Keratinocyte (primary cell): Measurements from ENCODE around the gene NUP43. TPM values are rescaled to one million over a fixed set of nuclear protein-coding genes. Genes with fewer than 3 reads are reported as not detected.

ENCODE experiments used
- DNase-seq: peaks from one replicate; pipeline ENCODE4 v3.0.0-alpha.2; 2011; ENCODE audit warnings: low read depth, missing footprints, low spot score
- FAIRE-seq: peaks from 2 replicates; lab custom pipeline; 2011; peaks lifted over from hg19 to GRCh38; lab: Jason Lieb, UNC
- H2AFZ ChIP-seq: 2 replicates; pipeline ENCODE4 v1.6.0; 2012; ENCODE audit warnings: low read length, control low read depth, inconsistent platforms; ENCODE audit not compliant: control insufficient read depth
- H3K27ac ChIP-seq: 2 replicates; pipeline ENCODE4 v1.5.1; 2011; ENCODE audit warnings: low read length; ENCODE audit not compliant: control insufficient read depth, insufficient read depth
- H3K27me3 ChIP-seq: 3 replicates; pipeline ENCODE4 v1.6.0; 2011; ENCODE audit warnings: low read length; ENCODE audit not compliant: control insufficient read depth, insufficient read depth; ENCODE audit errors: extremely low read depth
- H3K36me3 ChIP-seq, 2 experiments: 2 replicates in 1 of 2; 3 replicates in 1 of 2; pipeline ENCODE4 v1.5.1; 2011; ENCODE audit warnings: low read length in 2 of 2, mild to moderate bottlenecking in 1 of 2; ENCODE audit not compliant: control insufficient read depth in 2 of 2, insufficient read depth in 2 of 2; ENCODE audit errors: extremely low read depth in 1 of 2
- H3K4me1 ChIP-seq: 3 replicates; pipeline ENCODE4 v1.5.1; 2011; ENCODE audit warnings: low read length; ENCODE audit not compliant: control insufficient read depth, insufficient read depth; ENCODE audit errors: extremely low read depth
- H3K4me2 ChIP-seq: 3 replicates; pipeline ENCODE4 v1.6.0; 2011; ENCODE audit warnings: low read depth, low read length; ENCODE audit not compliant: control insufficient read depth, insufficient read depth; ENCODE audit errors: extremely low read depth
- H3K4me3 ChIP-seq, 3 experiments: fragments of 200-600 bp in 1 of 3; sonication (generic) in 1 of 3; 2 replicates in 2 of 3; 3 replicates in 1 of 3; pipeline ENCODE4 v1.5.1; 2011 to 2016; ENCODE audit warnings: low read length in 3 of 3, mild to moderate bottlenecking in 3 of 3, control low read depth in 2 of 3, inconsistent platforms in 1 of 3, low read depth in 1 of 3, mixed read lengths in 1 of 3, mixed run types in 1 of 3, moderate library complexity in 1 of 3; ENCODE audit not compliant: control insufficient read depth in 2 of 3, insufficient read depth in 2 of 3; ENCODE audit errors: extremely low read depth in 1 of 3
- H3K79me2 ChIP-seq: 2 replicates; pipeline ENCODE4 v1.6.0; 2012; ENCODE audit warnings: low read length; ENCODE audit not compliant: control insufficient read depth, insufficient read depth
- H3K9ac ChIP-seq: 3 replicates; pipeline ENCODE4 v1.6.0; 2011; ENCODE audit warnings: low read length; ENCODE audit not compliant: control insufficient read depth, insufficient read depth; ENCODE audit errors: extremely low read depth
- H3K9me1 ChIP-seq: 3 replicates; pipeline ENCODE4 v1.6.0; 2011; ENCODE audit warnings: low read length; ENCODE audit not compliant: control insufficient read depth, insufficient read depth; ENCODE audit errors: extremely low read depth
- H3K9me3 ChIP-seq: 2 replicates; pipeline ENCODE4 v1.5.1; 2012; ENCODE audit warnings: low read depth, low read length; ENCODE audit not compliant: control insufficient read depth
- H4K20me1 ChIP-seq: 3 replicates; pipeline ENCODE4 v1.6.0; 2011; ENCODE audit warnings: low read length; ENCODE audit not compliant: control insufficient read depth, insufficient read depth; ENCODE audit errors: extremely low read depth
- EZH2 ChIP-seq: IDR thresholded peaks from one replicate; pipeline ENCODE4 v1.6.1; 2012; ENCODE audit warnings: inconsistent platforms, mild to moderate bottlenecking, low read length, moderate library complexity
- dilution Hi-C: fragments of 300-500 bp; cut with MboI; formaldehyde crosslinking; loops from one replicate; pipeline ENCODE4 v1.7.0; 2020; ENCODE audit warnings: low sequenced_read_pairs; ENCODE audit not compliant: extremely low pct_ligation_motif_present
- polyA plus RNA-seq, 5 experiments: library from polyadenylated mRNA; depleted of rRNA in 3 of 5; stranded (reverse) in 3 of 5; stranded (forward) in 1 of 5; unstranded in 1 of 5; fragments of >200 nt; gene quantifications; 1 replicate in 1 of 5; 2 replicates in 3 of 5; 3 replicates in 1 of 5; pipeline versions ENCODE4 v1.2.1 to v1.2.3, GENCODE V29; 2011 to 2012; ENCODE audit warnings: missing spikeins in 2 of 5, low read depth in 1 of 5, low replicate concordance in 1 of 5
- TF ChIP-seq, protein P1 (sequence below), 3 experiments: IDR thresholded peaks in 1 of 3; conservative IDR thresholded peaks in 1 of 3; optimal IDR thresholded peaks in 1 of 3; 2 replicates in 2 of 3; 3 replicates in 1 of 3; pipeline versions ENCODE3 to v1.5.1; 2011; ENCODE audit warnings: low read length in 3 of 3, mild to moderate bottlenecking in 3 of 3, moderate library complexity in 2 of 3, control low read depth in 1 of 3, inconsistent platforms in 1 of 3; ENCODE audit not compliant: insufficient read depth in 2 of 3; ENCODE audit errors: extremely low read depth in 1 of 3

NUP43 gene
- polyA plus RNA-seq, 1 donor (not counting 4 experiments of a cell fraction or from before 2014, with no cell fraction given), result 33.8 TPM

- H3K4me1 ChIP-seq, result no peaks in the 10 kb centered on the region
- no peak overlapping the region for H2AFZ ChIP-seq
- no peak for TF ChIP-seq EZH2
- TF ChIP-seq, protein P1, sequence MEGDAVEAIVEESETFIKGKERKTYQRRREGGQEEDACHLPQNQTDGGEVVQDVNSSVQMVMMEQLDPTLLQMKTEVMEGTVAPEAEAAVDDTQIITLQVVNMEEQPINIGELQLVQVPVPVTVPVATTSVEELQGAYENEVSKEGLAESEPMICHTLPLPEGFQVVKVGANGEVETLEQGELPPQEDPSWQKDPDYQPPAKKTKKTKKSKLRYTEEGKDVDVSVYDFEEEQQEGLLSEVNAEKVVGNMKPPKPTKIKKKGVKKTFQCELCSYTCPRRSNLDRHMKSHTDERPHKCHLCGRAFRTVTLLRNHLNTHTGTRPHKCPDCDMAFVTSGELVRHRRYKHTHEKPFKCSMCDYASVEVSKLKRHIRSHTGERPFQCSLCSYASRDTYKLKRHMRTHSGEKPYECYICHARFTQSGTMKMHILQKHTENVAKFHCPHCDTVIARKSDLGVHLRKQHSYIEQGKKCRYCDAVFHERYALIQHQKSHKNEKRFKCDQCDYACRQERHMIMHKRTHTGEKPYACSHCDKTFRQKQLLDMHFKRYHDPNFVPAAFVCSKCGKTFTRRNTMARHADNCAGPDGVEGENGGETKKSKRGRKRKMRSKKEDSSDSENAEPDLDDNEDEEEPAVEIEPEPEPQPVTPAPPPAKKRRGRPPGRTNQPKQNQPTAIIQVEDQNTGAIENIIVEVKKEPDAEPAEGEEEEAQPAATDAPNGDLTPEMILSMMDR (optimal IDR thresholded peaks at IDR 0.05 in 1 of 3, IDR thresholded peaks at IDR 0.05 in 1 of 3, conservative IDR thresholded peaks at IDR 0.05 in 1 of 3; ENCODE audit: extremely low read depth in 1 of 3, insufficient read depth in 2 of 3, low read length in 3 of 3), result no peak
- H3K36me3 ChIP-seq, result peaks cover 0 to 7% of the 10 kb centered on the region in 2 experiments
- no peak overlapping the region for H3K27ac ChIP-seq
- peaks cover 34% of the 10 kb centered on the region for H3K79me2 ChIP-seq
- dilution Hi-C loops, result no loop called here
- FAIRE-seq (no peak), DNase-seq (no peak)
- H3K9me3 ChIP-seq, result no peaks in the 10 kb centered on the region
- H3K4me2 ChIP-seq, result no peak overlapping the region
- H4K20me1 ChIP-seq, result no peaks in the 10 kb centered on the region
- H3K27me3 ChIP-seq, result no peaks in the 10 kb centered on the region
- H3K9ac ChIP-seq, result no peak overlapping the region
- H3K4me3 ChIP-seq, result no peak overlapping the region
- no peaks in the 10 kb centered on the region for H3K9me1 ChIP-seq
These were observed 24.9 kb upstream of the NUP43 start for GRCh38 chr6:149771185-149771584.

GRCh38 chr6:149769676-149770075 is 23.3 kb upstream of the NUP43 start:
- no peak for TF ChIP-seq EZH2
- TF ChIP-seq, protein P1 (optimal IDR thresholded peaks at IDR 0.05 in 1 of 3, IDR thresholded peaks at IDR 0.05 in 1 of 3, conservative IDR thresholded peaks at IDR 0.05 in 1 of 3; ENCODE audit: extremely low read depth in 1 of 3, insufficient read depth in 2 of 3, low read length in 3 of 3), result no peak
- peaks cover 2% of the 10 kb centered on the region for H3K9me3 ChIP-seq
- no peak overlapping the region for H3K4me2 ChIP-seq
- no peak for FAIRE-seq
- H3K27ac ChIP-seq, result no peak overlapping the region
- dilution Hi-C loops, result no loop called here
- peaks cover 39% of the 10 kb centered on the region for H3K79me2 ChIP-seq
- H3K9me1 ChIP-seq, result no peaks in the 10 kb centered on the region
- H3K27me3 ChIP-seq, result no peaks in the 10 kb centered on the region
- peaks cover 0 to 3% of the 10 kb centered on the region in 2 experiments for H3K36me3 ChIP-seq
- DNase-seq, result no peak
- no peak overlapping the region for H3K9ac ChIP-seq
- no peaks in the 10 kb centered on the region for H4K20me1 ChIP-seq
- no peak overlapping the region for H3K4me3 ChIP-seq
- H2AFZ ChIP-seq, result no peak overlapping the region
- no peaks in the 10 kb centered on the region for H3K4me1 ChIP-seq
